ENCODE data around the gene POLR2M.

POLR2M gene

GRCh38 chr15:57694279-57694678, 12.2 kb upstream of the POLR2M start:
- no peak for DNase-seq

DNA sequence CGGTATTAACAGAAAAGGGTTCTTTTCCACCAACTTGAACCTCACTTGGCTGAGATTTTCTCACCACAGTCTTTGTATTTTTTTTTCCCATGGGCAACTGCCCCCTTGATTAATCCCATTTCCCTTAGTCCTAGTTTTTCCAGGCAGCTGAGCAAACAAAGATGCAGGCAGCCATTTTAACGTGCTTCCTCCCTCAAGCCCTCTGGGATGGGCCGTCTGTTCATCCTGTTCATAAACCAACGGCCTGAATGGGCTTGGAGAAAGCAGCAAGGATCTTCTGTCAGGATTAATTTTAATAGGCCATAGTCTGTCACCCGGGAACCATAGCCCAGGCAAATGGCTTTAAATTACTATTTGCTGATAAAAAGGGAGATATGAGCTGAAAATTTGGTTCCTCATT, 10.4 kb upstream of the POLR2M start:
- DNase-seq, result no peak

- DNase-seq, result no peak
Observed at GRCh38 chr15:57697588-57697987, 8.9 kb upstream of the POLR2M start.

DNA sequence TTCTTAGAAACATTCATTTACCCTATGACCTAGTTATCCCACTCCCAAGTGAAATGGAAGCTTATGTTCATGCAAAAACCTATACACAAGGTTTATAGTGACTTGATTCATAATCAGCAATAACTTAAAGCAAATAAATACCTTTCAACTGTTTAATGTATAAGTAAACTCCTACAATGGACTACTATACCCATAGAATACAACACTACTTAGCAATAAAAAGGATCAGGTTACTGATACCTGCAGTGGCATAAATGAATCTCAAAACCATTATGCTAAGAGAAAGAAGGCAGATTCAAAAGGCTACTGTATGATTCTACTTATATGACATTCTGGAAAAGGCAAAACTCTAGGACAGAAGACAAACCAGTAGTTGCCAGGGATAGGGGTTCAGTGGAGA, 8.3 kb upstream of the POLR2M start:
- DNase-seq, result no peak

DNA sequence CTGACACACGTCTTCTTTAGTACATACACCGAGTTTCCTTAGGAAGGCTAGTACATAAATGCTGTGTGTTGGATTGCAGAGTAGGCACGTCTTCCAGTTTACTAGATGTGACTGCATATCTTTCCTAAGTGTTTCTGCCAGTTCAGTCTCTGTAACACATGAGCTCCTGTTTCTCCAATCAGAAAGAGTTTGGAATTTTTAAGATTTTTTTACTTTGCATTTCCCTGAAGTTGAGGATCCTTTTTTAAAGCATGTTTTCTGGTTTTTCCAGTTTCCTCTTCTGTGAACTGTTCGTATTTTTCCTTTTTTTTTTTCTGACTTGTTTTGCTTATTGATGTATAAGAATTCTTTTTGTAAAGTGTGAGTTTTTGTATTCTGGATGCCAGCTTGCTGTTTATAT, 7.5 kb upstream of the POLR2M start:
- DNase-seq, result no peak

- no peak for DNase-seq
Observed at GRCh38 chr15:57703387-57703786, 3.1 kb upstream of the POLR2M start.

DNA sequence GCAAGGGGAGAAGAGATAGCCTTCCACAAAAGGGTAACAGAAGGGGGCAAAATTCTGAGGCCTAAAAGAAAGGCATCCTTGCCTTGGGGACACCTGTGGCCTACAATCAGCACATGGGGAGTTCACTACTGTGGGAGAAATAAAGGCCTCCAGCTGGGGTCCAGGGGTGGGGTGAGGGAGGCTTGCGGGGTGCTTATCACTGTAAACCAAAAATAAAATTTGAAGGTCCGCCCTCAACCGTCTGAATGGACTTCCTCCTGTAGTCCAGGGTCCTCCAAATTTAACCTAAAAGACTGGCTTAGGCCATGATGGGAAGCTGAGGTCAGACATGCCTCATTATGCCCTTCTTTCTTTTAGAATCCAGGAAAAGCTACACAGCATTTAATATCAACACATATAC, 2.1 kb upstream of the POLR2M start:
- DNase-seq, result no peak

DNA sequence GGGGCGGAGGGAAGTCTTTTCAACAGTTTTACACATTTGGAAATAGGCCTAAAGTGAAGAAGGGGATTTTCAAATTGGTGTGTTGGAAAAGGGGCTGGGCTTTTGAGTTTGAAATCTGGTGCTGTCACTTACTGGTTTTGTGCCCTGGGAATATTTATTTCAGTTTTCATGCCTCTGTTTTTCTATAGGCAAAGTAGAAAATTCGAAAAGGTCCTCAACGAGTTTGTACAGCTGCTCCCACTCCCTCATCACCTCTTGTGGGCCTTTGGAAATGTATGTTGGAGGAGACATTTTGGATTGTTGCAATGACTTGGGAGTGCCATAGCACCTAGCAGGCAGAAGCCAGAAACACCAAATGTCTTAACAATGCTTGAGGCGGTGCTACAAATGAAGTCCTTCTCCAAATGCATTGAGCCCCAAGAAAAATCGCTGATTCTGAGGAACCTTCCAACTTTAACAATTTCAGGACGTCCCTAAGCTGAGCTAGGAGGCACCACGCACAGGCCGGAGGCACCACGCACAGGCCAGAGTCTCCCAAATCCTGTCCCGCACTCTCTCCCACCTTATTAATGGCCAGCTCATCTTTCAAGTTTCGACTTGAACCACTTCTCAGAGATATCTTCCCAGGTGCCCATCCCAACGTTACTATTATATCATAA, 639 bp upstream of the POLR2M start:
- DNase-seq, result no peak

- DNase-seq, result no peak
Observed at GRCh38 chr15:57708047-57708446, 1.5 kb downstream of the POLR2M start.

- no peak for DNase-seq
Observed at GRCh38 chr15:57718309-57718708, 11.8 kb downstream of the POLR2M start.

DNA sequence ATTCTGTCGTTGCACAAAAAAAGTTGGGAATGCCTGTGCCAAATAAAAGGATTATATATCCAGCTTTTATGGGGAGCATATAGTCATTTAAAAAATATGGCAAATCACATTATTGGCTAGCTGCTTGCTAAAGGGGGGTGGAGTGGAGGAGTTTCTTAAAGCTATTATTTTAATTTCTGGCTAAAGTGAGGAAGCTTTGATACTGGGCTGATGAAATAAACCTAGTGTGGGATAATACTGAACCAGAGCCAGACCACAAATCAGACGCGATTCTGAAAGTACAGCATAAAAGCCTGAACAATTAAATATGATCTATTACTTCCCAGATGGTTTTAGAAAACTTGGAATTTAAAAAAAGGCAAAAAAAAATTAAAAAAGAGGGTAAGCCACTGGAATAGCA, 14.4 kb downstream of the POLR2M start:
- no peak for DNase-seq

DNA sequence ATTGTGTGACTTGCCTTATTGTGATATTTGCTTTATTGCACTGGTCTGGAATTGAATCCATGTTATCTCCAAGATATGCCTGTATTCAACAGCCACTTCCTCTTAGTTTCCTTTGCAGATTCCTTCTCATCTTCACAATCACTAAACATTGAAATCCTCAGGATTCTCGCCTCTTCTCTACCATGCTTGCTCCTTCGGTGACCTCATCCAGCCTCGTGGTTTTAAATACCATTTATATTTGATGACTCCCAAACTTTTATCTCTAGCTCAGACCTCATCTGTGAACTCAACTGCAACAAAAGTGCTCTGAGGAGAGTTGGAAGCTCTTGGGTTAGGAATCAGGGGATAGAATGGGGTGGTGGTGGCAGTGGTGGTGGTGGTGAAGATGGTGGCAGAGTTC, 19.9 kb downstream of the POLR2M start:
- DNase-seq, result no peak

DNA sequence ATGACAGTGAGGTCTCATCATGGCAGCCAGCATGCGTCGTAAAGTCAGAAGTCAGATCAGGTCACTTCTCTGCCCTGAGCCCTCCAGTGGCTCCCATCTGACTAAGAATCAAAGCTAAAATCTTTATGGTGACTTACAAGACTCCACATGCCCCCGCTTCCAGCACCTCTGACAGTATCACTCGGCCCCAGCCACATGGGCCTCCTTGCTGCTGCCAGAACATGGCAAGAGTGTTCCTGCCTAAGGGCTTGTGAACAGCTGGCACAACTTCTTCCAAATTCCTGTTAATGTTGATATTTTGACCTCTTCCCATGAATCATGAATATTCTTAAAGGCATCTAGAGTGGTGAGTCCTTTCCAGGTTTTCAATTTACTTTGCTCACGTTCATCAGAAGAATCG, 20.5 kb downstream of the POLR2M start:
- DNase-seq, result no peak

- DNase-seq, result no peak
Observed at GRCh38 chr15:57728436-57728835, 21.9 kb downstream of the POLR2M start.

GRCh38 chr15:57730876-57731275, 24.4 kb downstream of the POLR2M start:
- no peak for DNase-seq

GRCh38 chr15:57731530-57732103, 25.1 kb downstream of the POLR2M start:
- no peak for DNase-seq

- DNase-seq, result peak; percentile 40
Observed at GRCh38 chr15:57732526-57733331, 26.2 kb downstream of the POLR2M start.

- DNase-seq, result no peak
Observed at GRCh38 chr15:57734860-57735259, 28.3 kb downstream of the POLR2M start.

DNA sequence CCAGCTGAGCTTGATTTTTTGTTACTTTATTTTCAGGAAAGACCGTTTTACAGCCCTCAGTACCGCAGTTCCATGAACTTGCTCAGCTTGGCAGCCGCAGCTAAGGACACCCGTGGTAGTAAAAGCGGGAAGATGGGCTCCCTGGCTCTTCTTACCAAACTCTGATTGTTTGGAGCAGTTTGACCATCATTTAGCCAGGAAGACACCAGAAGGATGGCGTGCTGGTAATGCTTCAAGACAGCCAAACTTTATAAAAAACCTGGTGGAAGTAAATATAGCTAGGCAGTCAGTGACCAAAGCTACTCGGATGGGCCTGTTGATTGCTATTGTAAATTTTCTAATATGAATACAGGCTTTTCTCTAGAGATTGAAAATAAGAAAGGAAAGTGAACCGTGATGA, 28.9 kb downstream of the POLR2M start:
- DNase-seq, result no peak

DNA sequence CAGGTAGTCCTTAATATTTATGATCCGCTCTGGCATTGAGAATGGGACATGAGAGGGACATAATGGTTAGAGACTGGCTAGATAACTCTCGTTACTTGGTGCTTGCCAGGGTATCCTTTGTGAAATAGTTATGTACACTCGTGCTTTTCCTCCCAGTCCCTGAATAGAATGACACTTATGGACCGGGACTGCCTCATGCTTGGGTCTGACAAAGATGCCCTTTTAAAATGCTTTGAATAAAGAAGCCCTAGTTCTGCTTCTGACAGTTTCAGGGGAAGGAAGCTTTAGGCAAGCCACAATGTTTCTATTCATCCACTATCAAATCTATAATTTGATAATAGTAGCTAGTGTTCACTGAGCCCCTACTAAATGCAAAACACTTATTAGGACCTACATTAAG, 29.4 kb downstream of the POLR2M start:
- DNase-seq, result no peak

DNA sequence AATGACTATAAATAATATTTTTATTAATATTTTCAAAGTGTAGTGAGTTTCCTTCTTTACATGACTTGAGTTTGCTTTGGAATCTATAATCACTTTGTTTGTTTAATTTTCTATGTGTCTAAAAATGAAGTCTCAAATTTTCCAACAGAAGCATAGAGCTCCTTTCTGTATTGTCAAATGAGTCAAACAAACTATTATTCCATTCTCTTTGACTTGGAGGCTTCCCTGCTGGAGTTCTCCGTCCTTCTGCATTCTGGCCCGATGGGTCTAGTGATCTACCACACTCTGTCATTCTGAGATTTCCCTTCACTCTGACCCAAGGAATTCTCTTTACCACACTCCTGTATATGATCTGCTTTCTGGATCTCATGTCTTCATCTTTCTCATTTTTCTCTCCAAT, 30.1 kb downstream of the POLR2M start:
- DNase-seq, result no peak

- DNase-seq, result no peak
Observed at GRCh38 chr15:57738734-57739237, 32.3 kb downstream of the POLR2M start.

DNA sequence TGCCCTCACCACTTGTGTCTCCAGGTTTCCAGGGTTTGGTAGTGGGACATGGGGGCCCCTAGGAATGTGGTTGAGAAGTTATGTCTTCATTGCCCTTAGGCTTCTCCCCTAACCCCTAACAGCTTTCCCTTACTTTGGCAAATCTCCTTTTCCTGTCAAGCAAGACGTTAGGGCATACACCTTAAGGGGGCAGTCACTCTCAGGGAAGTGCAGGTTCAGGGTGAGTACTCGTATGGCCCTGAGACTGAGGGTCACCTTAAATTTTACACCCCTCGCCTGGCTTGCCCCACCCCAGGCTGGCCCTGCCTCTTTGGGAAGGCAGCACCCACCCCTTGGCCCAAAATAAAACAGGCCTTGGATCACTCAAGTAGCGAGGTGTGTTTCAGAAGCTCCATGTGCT, 33.5 kb downstream of the POLR2M start:
- no peak for DNase-seq

DNA sequence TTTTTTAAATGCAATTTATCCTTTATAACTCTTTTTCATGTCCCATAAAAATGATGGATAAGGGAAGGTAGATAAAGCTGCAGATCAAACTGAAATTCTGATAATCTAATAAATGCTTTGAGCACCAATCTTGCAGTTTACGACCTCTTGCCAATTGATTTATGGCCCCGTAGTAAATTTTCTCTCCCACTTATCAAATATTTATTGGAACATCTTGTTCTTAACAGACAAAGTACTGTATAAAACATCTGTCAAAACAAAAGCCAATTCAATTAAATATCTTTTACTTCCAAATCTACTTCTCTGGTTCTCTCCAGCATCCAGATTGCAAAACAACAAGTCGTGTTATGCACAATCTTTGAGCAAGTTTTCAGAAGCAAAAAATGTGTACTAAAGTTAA, 34.6 kb downstream of the POLR2M start:
- no peak for DNase-seq

All from activated naive CD4-positive, alpha-beta T cell treated with anti-CD3 and anti-CD28 coated beads, Interleukin-2, amount 50 U/mL, for 16 hours (primary cell).